Neural cell (in vitro differentiated cells): ENCODE results near the gene H2BK1. TPM values are rescaled to one million over a fixed set of nuclear protein-coding genes. Genes with fewer than 3 reads are reported as not detected.
A peak's percentile ranks its signal among the peaks of the same experiment; 100 is the strongest.

Experiments used
- H2AFZ ChIP-seq: fragments of 200-600, 300-800 bp; sonication (generic), shearing (Covaris generic); 2 replicates; pipeline ENCODE4 v1.6.0; 2014; ENCODE audit warnings: low read depth, mild to moderate bottlenecking, antibody characterized with exemption, low read length, moderate library complexity
- H3F3A ChIP-seq: fragments of 200-600 bp; shearing (Covaris generic); 2 replicates; pipeline ENCODE4 v1.6.1; 2016; ENCODE audit warnings: mild to moderate bottlenecking, moderate library complexity, mixed read lengths, antibody characterized with exemption, low read length; ENCODE audit not compliant: insufficient read depth, poor library complexity, severe bottlenecking
- H3K27ac ChIP-seq: fragments of 200-600, 300-800 bp; sonication (generic), shearing (Covaris generic); 2 replicates; pipeline ENCODE4 v1.5.1; 2014; ENCODE audit warnings: mild to moderate bottlenecking, low read length, moderate library complexity
- H3K27me3 ChIP-seq: fragments of 300-800, 200-600 bp; sonication (generic), shearing (Covaris generic); 2 replicates; pipeline ENCODE4 v1.6.0; 2014; ENCODE audit warnings: mild to moderate bottlenecking, low read depth, low read length, moderate library complexity; ENCODE audit not compliant: insufficient read depth
- H3K36me3 ChIP-seq: fragments of 300-800, 200-600 bp; sonication (generic), shearing (Covaris generic); 2 replicates; pipeline ENCODE4 v1.5.1; 2014; ENCODE audit warnings: mild to moderate bottlenecking, antibody characterized with exemption, low read length, moderate library complexity; ENCODE audit not compliant: insufficient read depth
- H3K4me2 ChIP-seq: fragments of 300-800, 200-600 bp; sonication (generic), shearing (Covaris generic); 2 replicates; pipeline ENCODE4 v1.6.0; 2014; ENCODE audit warnings: mild to moderate bottlenecking, low read length
- H3K4me3 ChIP-seq: fragments of 300-800, 200-600 bp; sonication (generic), shearing (Covaris generic); 2 replicates; pipeline ENCODE4 v1.5.1; 2014; ENCODE audit warnings: mild to moderate bottlenecking, low read length, moderate library complexity
- H3K79me2 ChIP-seq: fragments of 200-600 bp; shearing (Covaris generic); replicated peaks from 2 replicates; pipeline ENCODE4 v1.6.0; 2014; ENCODE audit warnings: mild to moderate bottlenecking, low read length, moderate library complexity; ENCODE audit not compliant: insufficient read depth
- H3K9ac ChIP-seq: fragments of 300-800, 200-600 bp; sonication (generic), shearing (Covaris generic); 2 replicates; pipeline ENCODE4 v1.6.1; 2016; ENCODE audit warnings: mild to moderate bottlenecking, low read length, mixed read lengths
- H3K9me2 ChIP-seq: fragments of 200-600 bp; shearing (Covaris generic); 2 replicates; pipeline ENCODE4 v1.6.1; 2016; ENCODE audit warnings: mild to moderate bottlenecking, low read length, mixed read lengths; ENCODE audit not compliant: insufficient read depth
- H3K9me3 ChIP-seq: fragments of 200-600, 300-800 bp; sonication (generic), shearing (Covaris generic); 2 replicates; pipeline ENCODE4 v1.6.1; 2016; ENCODE audit warnings: mild to moderate bottlenecking, mixed run types, low read length, moderate library complexity, mixed read lengths
- H4K20me1 ChIP-seq: fragments of 200-600 bp; shearing (Covaris generic); 2 replicates; pipeline ENCODE4 v1.6.1; 2016; ENCODE audit warnings: mild to moderate bottlenecking, mixed run types; ENCODE audit not compliant: insufficient read depth
- EP300 ChIP-seq: fragments of 450-650 bp; conservative IDR thresholded peaks from 2 replicates; pipeline ENCODE4 v1.6.1; 2014; ENCODE audit warnings: antibody characterized with exemption, mild to moderate bottlenecking, moderate library complexity; ENCODE audit not compliant: poor library complexity, severe bottlenecking
- MXI1 ChIP-seq: fragments of 450-650 bp; conservative IDR thresholded peaks from 2 replicates; pipeline ENCODE4 v1.6.1; 2014; ENCODE audit warnings: antibody characterized with exemption, mild to moderate bottlenecking; ENCODE audit not compliant: poor library complexity, severe bottlenecking
- POLR2AphosphoS5 ChIP-seq: IDR thresholded peaks from 2 replicates; pipeline ENCODE4 v1.6.1; 2012
- RAD21 ChIP-seq: fragments of 450-650 bp; conservative IDR thresholded peaks from 2 replicates; pipeline ENCODE4 v1.6.1; 2014; ENCODE audit warnings: antibody characterized with exemption, mild to moderate bottlenecking, moderate library complexity
- SMC3 ChIP-seq: fragments of 450-650 bp; conservative IDR thresholded peaks from 2 replicates; pipeline ENCODE4 v1.6.1; 2014; ENCODE audit warnings: antibody characterized with exemption, mild to moderate bottlenecking, moderate library complexity; ENCODE audit not compliant: poor library complexity
- TAF1 ChIP-seq: IDR thresholded peaks from 2 replicates; pipeline ENCODE4 v1.6.1; 2012; ENCODE audit warnings: low read depth
- polyA plus RNA-seq: library from polyadenylated mRNA; depleted of rRNA; stranded (reverse); fragments of >200 nt; gene quantifications from 2 replicates; pipeline ENCODE4 v1.2.3, GENCODE V29; 2014
- TF ChIP-seq, protein P1 (sequence below): IDR thresholded peaks from 2 replicates; pipeline ENCODE4 v1.6.1; 2012; ENCODE audit warnings: borderline replicate concordance
- TF ChIP-seq, protein P2 (sequence below): fragments of 450-650 bp; IDR thresholded peaks from 2 replicates; pipeline ENCODE4 v1.5.1; 2014; ENCODE audit warnings: antibody characterized with exemption, mild to moderate bottlenecking, moderate library complexity; ENCODE audit not compliant: poor library complexity, severe bottlenecking

H2BK1 gene
- polyA plus RNA-seq, 1 donor from 2014 or later = not detected

DNA sequence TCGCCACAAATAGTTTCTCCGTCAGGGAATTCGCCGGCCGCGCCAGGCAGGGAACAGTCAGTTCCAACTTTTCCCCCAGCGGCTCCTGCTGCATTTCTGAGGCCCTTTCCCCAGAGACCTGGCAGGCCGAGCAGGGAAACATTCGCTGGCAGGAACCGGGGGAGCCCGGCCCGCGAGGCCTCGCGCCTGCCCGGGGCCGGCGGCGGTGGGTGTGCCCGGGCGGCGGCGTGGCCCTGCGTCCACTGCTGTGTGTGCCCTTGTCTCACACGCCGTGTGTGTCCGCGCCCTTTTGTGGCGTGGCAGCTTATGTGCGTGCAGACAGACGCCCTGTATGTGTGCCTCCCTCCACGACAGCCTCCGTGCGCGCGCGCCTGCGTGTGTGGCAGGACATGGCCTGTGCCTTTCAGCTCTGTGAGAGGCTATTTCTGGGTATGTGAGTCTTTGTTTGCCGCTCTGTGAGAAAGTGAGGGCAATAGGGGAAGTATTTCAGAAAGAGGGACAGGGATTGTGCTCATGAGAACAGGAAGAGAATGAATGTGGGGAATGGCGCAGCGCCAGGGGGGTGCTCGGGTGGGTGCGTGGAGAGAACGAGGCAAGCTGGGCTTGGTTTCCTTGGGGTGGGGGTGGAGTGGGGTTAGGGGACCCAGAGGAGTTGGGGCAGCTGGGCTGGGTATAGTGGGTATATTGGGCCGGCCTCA lies 38.9 kb upstream of the H2BK1 start:
- peak overlapping the region; percentile 60 for H3K9ac ChIP-seq

DNA sequence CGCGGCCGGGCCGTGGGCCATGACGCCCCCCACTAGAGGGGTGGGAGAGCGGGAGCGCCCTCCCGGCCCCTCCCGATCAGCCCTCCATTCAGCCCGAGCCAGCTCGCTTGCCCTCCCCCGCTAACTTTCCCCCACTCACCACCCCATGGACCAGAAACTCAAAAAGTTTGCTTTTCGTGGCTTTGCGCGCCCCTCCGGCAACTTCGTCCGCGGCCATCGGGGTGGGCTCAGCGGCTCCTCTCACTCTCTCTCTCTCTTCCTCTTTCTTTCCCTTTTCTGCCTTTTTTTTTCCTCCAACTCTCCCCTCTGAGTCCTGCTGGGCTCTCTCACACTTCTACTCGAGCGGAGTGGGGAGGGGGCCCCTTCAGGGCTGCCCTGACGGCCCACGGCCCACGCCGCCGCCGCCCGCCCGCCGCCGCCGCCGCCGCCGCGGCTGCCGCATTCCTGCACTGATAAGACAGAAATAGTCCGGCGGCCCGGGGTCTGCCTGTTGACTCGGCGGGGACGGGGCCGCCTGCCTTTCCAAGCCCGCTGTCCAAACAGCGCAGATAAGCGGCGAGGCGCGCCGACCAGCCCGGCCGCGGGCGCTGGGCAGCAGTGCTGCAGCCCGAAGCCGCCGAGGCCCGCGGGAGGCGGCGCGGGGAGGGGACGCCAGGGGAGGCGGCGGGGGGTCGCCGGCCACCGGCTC lies 38.2 kb upstream of the H2BK1 start, which contains the start of gene SMARCD3:
TSS of gene SMARCD3 (minus strand) at position 349 of the 688 bp plus-strand sequence. CDS start at position 217, 132 bp downstream.
- H3K27ac ChIP-seq = peak within 1 kb of the TSS; percentile 37
- TF ChIP-seq SMC3 = no peak
- TF ChIP-seq, protein P1, sequence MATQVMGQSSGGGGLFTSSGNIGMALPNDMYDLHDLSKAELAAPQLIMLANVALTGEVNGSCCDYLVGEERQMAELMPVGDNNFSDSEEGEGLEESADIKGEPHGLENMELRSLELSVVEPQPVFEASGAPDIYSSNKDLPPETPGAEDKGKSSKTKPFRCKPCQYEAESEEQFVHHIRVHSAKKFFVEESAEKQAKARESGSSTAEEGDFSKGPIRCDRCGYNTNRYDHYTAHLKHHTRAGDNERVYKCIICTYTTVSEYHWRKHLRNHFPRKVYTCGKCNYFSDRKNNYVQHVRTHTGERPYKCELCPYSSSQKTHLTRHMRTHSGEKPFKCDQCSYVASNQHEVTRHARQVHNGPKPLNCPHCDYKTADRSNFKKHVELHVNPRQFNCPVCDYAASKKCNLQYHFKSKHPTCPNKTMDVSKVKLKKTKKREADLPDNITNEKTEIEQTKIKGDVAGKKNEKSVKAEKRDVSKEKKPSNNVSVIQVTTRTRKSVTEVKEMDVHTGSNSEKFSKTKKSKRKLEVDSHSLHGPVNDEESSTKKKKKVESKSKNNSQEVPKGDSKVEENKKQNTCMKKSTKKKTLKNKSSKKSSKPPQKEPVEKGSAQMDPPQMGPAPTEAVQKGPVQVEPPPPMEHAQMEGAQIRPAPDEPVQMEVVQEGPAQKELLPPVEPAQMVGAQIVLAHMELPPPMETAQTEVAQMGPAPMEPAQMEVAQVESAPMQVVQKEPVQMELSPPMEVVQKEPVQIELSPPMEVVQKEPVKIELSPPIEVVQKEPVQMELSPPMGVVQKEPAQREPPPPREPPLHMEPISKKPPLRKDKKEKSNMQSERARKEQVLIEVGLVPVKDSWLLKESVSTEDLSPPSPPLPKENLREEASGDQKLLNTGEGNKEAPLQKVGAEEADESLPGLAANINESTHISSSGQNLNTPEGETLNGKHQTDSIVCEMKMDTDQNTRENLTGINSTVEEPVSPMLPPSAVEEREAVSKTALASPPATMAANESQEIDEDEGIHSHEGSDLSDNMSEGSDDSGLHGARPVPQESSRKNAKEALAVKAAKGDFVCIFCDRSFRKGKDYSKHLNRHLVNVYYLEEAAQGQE = no peak
- TF ChIP-seq MXI1 = peak; percentile 45

More for the DNA sequence above, 38.9 kb upstream of the H2BK1 start:
- Histone ChIP-seq H4K20me1 (no peaks in the 10 kb centered on the region), H2AFZ (no peak overlapping the region), H3K27ac (peak overlapping the region; percentile 32), H3K4me3 (peak overlapping the region; percentile 78), H3K36me3 (no peaks in the 10 kb centered on the region), H3K4me2 (no peak overlapping the region), H3K9me2 (no peaks in the 10 kb centered on the region), H3K9me3 (no peaks in the 10 kb centered on the region), H3K79me2 (peaks cover 3% of the 10 kb centered on the region), H3K27me3 (no peaks in the 10 kb centered on the region), H3F3A (peaks cover 4% of the 10 kb centered on the region)
- no peak for TF ChIP-seq TAF1
- no peak for TF ChIP-seq RAD21
- TF ChIP-seq MXI1 = no peak
- TF ChIP-seq SMC3 = no peak
- TF ChIP-seq, protein P2, sequence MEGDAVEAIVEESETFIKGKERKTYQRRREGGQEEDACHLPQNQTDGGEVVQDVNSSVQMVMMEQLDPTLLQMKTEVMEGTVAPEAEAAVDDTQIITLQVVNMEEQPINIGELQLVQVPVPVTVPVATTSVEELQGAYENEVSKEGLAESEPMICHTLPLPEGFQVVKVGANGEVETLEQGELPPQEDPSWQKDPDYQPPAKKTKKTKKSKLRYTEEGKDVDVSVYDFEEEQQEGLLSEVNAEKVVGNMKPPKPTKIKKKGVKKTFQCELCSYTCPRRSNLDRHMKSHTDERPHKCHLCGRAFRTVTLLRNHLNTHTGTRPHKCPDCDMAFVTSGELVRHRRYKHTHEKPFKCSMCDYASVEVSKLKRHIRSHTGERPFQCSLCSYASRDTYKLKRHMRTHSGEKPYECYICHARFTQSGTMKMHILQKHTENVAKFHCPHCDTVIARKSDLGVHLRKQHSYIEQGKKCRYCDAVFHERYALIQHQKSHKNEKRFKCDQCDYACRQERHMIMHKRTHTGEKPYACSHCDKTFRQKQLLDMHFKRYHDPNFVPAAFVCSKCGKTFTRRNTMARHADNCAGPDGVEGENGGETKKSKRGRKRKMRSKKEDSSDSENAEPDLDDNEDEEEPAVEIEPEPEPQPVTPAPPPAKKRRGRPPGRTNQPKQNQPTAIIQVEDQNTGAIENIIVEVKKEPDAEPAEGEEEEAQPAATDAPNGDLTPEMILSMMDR = no peak
- TF ChIP-seq POLR2AphosphoS5 = peak; percentile 50
- TF ChIP-seq EP300 = no peak

More for the DNA sequence above, 38.2 kb upstream of the H2BK1 start, which contains the start of gene SMARCD3:
- peak within 1 kb of the TSS; percentile 80 for H3K4me2 ChIP-seq
- H3K4me3 ChIP-seq = peak within 1 kb of the TSS; percentile 78
- no peak within 1 kb of the TSS for H2AFZ ChIP-seq
- no peaks in the 10 kb centered on the region for H3K36me3 ChIP-seq
- H3F3A ChIP-seq = peaks cover 4% of the 10 kb centered on the region
- no peaks in the 10 kb centered on the region for H4K20me1 ChIP-seq
- no peaks in the 10 kb centered on the region for H3K27me3 ChIP-seq
- peaks cover 3% of the 10 kb centered on the region for H3K79me2 ChIP-seq
- H3K9me3 ChIP-seq = no peaks in the 10 kb centered on the region
- H3K9ac ChIP-seq = peak within 1 kb of the TSS; percentile 60
- no peaks in the 10 kb centered on the region for H3K9me2 ChIP-seq
